GM19324 (cell line): ENCODE measurements around the gene AVEN.
"Not testable (repeated sequence)": the region's sequence is repeated elsewhere in the genome, so short reads cannot be mapped to it uniquely, and the experiment has no call there.

Source experiments
- ATAC-seq: cut with Tn5 transposase; IDR thresholded peaks from one replicate; pipeline ENCODE4 v1.9.1; 2021; ENCODE audit warnings: mild to moderate bottlenecking, moderate library complexity; ENCODE audit not compliant: unreplicated experiment, low FRiP score

The AVEN gene

GRCh38 chr15:34038871-34039789 lies at the start of gene AVEN:
Gene AVEN (minus strand): TSS chr15:34039204. CDS start chr15:34039046, 158 bp downstream.
- ATAC-seq: peak; percentile 53

GRCh38 chr15:34085746-34086145 lies 46.7 kb upstream of the AVEN start:
- no peak for ATAC-seq

- no peak for ATAC-seq
Observed at GRCh38 chr15:34084086-34084485, 45.1 kb upstream of the AVEN start.

- no peak for ATAC-seq
Observed at GRCh38 chr15:34079904-34080303, 40.9 kb upstream of the AVEN start.

GRCh38 chr15:34078900-34079299 lies 39.9 kb upstream of the AVEN start:
- no peak for ATAC-seq

GRCh38 chr15:34076785-34077184 lies 37.8 kb upstream of the AVEN start:
- ATAC-seq: no peak

- ATAC-seq: no peak
Observed at GRCh38 chr15:34070003-34070402, 31.0 kb upstream of the AVEN start.

GRCh38 chr15:34065941-34066340 lies 26.9 kb upstream of the AVEN start:
- no peak for ATAC-seq

GRCh38 chr15:34065261-34065660 lies 26.3 kb upstream of the AVEN start:
- no peak for ATAC-seq

- no peak for ATAC-seq
Observed at GRCh38 chr15:34064438-34064837, 25.4 kb upstream of the AVEN start.

- no peak for ATAC-seq
Observed at GRCh38 chr15:34059946-34060345, 20.9 kb upstream of the AVEN start.

GRCh38 chr15:34059476-34059875 lies 20.5 kb upstream of the AVEN start:
- no peak for ATAC-seq

GRCh38 chr15:34056911-34057310 lies 17.9 kb upstream of the AVEN start:
- ATAC-seq: no peak

- no peak for ATAC-seq
Observed at GRCh38 chr15:34055868-34056595, 17.0 kb upstream of the AVEN start.

GRCh38 chr15:34054081-34054707 lies 15.2 kb upstream of the AVEN start:
- ATAC-seq: no peak

GRCh38 chr15:34050385-34050784 lies 11.4 kb upstream of the AVEN start:
- ATAC-seq: not testable (repeated sequence)

- ATAC-seq: no peak
Observed at GRCh38 chr15:34049112-34049511, 10.1 kb upstream of the AVEN start.

GRCh38 chr15:34047893-34048775 lies 9.1 kb upstream of the AVEN start:
- ATAC-seq: no peak

- ATAC-seq: no peak
Observed at GRCh38 chr15:34046471-34047145, 7.6 kb upstream of the AVEN start.

- no peak for ATAC-seq
Observed at GRCh38 chr15:34043813-34044212, 4.8 kb upstream of the AVEN start.
